ENCODE results near the gene MBD3.
"Not testable (repeated sequence)": the region's sequence is repeated elsewhere in the genome, so short reads cannot be mapped to it uniquely, and the experiment has no call there.

The MBD3 gene

DNA sequence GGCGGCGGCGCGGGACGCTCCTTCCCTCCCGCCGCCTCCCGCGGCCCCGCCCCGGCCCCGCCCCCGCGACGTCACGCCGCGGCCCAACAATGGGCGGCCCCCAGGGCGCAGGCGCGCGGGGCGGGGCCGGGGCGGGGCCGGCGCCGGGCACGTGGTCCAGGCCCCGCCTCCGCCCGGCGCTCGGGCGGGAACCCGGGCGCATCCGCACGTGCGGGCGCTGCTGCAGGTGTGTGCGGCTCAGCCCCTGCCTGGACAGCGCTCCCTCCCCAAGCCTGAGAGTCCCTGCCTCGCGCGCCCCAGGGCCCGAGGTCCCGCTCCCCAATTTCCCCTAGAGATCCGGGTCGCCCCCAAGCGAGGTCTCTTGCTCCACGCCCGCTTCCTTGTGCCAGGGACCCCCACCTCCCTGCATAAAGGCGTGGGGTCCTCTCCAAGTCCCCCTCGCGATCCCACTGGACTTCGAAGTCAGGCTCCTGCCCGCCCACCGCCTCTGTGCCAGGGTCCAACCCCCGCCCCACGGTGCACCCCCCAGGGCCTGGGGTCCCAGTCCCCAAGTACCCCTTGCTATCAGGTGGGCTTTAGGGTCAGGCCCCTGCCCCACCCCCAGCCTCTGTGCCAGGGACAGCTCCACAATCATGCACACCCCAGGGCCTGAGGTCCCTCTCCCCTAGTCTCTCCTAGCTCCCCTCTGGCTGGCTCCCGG, 24.2 kb downstream of the MBD3 start, which contains the start of gene MEX3D:
Gene MEX3D, minus strand, starts transcription at position 6 of the 700 bp plus-strand sequence. CDS start 267 bp downstream, outside the sequence.
- peak; percentile 62 for DNase-seq

DNA sequence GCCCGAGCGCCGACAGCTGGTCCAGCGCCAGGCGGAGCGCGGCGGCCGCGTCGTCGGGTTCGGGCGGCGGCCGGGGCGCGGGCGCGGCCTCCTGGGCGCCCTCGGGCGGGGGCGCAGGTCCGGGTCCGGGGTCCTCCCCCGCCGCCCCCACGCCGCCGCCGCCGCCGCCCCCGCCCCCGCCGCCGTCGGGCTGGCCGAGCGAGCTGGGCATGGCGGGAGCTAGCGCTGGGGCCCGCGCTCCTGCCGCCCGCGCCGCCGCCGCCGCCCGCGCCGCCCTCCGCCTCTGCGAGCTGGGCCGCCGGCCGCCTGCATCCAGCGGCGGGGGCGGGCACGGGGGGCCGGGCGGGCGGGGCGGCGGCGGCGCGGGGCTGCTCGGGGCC, 24.8 kb downstream of the MBD3 start:
- DNase-seq = no peak

DNA sequence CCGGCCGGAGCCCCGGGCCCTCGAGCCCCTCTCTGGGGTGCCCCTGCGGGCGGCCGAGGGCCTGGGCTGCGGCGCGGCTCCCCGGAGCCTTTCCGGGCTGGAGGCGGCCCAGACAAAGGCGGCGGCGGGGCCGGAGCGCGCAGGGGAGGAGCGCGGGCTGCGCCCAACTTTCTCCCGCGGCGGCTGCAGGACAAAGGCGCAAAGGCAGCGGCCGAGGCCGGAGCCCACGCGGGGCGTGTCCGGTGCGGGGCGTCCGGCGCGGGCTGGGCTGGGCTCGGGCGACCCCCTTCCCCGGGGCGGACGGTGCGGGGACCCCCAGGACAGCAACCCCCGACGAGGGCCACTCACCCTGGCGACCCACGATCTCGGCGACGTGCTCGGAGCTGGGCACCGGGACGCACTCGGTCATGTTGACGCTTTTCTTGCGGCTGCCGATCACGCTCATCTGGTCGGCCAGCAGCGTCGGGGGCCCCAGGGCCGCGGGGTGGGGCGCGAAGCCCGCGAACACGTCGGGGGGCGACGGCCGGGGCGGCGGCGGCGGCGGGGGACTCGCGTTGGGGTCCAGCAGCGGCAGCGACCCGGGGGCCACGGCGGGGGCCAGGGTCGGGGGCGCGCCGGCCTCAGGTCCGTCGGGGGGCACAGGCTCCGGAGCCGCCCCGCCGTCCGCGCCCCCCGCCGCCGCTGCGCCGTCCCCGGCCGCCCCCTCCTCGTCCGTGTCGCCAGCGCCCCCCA, 25.4 kb downstream of the MBD3 start:
- peak; percentile 28 for DNase-seq

DNA sequence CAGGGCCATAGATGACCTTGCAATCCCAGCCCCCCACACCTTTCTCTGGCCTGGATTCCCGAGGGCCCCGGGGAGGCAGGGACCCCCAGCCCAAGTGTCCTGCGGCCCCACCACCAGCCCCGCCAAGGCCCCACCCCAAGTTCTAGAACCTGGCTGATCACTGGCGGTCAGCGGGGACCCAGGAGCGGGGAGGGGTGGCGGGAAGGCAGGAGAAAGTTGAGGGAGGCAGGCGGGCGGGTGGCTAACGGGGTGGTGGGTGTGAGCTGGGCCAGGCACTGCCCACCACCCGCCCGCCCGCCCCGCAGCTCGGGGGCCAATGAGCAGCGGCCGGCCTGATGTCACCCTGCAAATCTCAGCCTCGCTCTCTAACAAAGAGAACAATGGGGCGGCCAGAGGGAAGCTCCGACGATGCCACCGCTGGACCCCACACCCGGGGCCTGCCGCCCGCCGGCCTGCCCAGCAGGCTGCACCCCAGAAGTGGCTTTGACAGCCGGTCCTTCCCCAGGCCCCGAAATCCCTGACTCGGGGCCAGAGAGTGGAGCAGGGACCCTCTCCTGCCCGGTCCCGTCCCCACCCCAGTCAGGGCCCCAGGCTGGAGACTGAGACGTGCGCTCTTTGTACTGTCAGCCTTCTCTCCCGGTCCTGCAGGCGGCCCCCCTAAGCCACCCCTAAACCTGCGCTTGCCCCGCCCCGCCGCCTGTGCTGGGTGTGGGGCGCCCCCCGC, 26.1 kb downstream of the MBD3 start:
- DNase-seq = peak; percentile 74

DNA sequence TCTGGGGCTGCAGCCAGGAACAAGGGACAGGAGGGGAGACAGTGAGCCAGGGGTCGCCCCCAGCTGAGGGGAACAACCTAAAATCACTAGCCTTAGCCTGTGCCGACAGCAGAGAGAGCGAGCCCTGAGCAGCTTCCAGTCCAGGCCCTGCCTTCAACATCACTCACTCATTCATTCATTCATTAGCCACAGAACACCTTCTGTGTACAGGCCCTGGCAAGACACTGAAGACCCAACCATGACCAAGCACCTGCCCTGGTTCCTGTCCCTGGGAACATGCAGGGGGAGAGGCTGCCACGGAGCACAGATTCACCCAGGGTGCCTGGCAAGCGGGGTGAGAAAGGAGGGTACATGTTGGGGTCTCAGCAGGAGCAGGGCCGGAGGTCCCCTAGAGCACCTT, 29.4 kb downstream of the MBD3 start:
- DNase-seq = no peak

DNA sequence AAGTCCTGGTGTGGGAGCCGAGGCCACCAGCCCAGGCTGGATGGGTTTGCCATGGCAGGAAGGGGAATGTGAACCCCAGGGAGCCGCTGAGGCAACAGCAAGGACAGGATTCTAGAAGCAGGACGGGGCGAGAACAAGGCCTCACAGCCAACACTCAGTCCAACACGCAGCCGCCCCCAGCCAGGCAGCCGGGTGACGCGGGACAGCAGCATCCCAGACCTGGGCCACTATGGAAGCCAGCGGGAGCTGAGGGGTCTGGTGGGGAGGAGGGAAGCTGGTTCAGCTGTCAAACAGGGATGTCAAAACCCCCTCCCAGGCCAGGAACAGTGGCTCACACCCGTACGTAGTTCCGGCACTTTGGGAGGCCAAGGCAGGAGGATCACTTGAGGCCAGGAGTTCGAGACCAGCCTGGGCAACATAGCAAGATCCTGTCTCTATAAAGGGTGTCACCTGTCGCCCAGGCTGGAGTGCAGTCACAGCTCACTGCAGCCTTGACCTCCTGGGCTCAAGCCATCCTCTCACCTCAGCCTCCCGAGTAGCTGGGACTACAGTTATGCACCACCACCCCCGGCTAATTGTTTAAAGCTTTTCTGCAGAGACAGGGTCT, 31.3 kb downstream of the MBD3 start:
- no peak for DNase-seq

DNA sequence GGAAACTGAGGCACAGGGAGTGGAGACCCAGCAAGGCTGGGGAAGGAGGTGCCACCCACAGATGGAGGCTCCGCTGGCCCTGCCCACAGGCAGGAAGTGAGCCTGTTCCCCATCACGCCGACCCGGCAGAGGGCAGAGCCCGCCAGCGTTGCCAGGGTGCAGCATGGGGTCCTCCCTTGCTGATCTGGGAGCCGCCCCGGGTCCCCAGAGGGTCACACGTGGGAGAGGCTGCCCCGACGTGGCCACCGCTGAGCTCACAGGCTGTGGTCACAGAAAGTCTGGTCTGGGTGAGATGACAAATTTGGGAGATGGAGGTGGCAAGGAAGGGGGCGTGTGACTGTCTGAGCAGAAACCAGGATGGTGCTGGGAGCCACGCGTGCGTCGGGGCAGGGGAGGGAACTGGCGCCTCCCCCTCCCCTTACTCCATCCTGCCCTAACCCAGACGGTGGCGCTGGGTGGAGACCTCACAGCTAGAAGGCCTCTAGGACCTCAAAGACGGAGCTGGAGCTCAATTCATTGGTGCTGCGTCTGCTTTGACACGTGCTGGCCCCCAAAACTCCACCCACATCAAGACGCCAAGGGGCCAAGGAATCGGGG, 32.3 kb downstream of the MBD3 start:
- no peak for DNase-seq

DNA sequence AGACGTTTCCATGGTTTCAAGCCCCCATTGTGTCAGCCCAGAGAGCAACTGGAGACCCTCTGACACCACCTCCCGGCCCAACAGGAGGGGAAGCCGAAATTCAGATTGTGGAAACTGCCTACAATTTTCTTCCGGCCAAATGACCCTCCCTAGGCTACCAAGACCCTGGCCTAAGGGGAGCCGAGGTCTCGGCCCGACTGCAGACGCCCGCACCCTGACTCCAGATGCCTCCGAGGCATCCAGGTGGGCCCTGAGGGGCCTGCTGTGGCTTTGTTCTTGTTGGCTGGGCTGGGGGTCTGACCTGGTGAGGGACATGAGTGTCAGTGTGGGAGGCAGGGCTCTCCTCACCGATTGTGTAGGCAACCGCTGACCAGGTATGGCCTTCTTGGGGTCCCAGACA, 34.1 kb downstream of the MBD3 start:
- no peak for DNase-seq

DNA sequence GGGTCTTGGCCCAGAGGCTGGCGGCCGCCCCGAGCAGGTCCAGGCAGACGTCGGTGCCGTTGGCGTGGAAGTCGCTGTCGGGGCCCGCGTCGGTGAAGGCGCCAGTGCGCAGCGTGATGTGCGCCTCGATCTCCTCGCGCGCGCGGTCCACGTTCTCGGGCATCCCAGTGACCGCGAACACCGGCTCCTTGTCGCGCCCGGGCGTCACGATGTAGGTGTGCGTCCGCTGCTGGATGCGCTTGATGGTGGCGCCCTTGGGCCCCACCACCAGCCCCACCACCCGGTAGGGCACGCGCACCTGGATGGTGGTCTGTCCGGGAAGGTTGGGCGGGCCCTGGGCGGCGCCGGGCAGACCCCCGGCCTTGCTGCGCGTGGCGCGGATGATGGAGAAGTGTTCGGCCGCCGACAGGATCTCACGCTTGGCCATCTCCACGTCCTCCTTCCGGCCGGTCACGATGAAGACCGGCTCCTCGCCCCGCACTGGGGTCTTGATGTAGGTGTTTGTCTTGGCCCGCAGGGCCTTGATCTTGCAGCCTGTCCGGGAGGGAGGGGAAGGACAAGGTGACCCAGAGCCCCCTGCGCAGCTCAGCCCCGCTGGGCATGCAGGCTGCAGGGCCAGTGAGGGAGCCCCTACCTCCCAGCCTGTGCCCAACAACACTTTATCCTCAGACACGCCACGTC, 36.1 kb downstream of the MBD3 start:
- DNase-seq = no peak

DNA sequence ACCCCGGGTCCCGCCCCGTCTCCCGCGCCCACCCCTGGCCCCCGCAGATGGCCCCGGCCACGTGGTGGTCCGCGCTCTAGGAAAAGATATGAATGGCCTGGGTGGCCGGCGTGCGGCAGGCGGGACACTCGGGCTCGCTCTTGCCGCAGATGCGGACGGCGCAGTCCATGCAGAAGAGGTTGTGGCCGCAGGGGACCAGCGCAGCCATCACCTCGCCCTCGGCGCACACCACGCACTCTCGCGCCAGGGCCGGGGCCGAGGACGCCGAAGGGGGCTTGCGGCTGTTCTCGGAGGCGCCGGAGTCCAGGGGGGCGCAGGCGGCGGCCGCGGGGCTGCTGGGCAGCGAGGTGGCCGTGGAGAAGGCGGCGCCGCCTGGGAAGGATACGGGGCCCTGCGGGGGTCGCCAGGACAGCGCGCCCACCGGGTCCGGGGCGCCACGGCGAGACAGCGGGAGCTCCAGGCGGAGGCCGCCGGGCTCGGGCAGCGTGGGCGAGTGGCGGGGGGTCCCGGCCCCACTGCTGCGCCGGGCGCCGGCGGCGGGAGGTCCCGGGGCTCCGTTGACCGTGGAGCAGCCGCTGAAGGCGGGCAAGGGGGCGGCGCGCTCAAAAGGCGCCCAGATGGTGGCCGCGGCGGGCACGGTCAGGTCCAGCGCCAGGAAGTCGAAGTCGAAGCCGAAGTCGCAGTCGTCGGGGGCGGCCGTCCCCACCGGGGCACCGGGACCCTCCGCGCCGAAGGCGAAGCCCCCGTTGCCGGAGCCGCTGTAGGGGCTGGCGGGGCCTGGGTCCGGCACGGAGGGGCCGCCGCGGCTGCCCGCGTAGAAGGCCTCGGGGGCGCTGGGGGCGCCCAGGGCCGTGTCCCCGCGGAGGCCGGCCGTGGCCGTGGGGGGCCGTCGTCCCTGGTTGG, 36.9 kb downstream of the MBD3 start:
- DNase-seq = no peak

DNA sequence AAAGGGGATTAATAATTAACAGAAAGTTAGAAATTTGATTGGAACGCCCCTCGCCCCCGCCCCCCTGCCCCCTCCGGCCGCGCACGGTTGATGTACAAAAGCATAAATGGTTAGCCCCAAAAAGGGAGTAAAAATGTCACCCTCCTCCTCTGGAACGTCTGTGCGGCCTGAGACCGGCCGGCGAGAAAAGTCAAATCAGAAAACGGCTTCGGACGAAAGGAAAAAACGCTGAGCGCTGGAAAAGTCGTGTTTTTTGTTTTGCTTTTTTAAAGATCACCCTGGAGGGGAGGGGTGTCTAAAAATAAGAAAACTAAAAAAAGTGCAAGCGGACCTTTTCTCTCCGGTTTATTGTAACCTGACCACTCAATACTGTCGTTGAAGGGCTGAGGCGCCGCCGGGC, 37.7 kb downstream of the MBD3 start:
- DNase-seq = no peak

DNA sequence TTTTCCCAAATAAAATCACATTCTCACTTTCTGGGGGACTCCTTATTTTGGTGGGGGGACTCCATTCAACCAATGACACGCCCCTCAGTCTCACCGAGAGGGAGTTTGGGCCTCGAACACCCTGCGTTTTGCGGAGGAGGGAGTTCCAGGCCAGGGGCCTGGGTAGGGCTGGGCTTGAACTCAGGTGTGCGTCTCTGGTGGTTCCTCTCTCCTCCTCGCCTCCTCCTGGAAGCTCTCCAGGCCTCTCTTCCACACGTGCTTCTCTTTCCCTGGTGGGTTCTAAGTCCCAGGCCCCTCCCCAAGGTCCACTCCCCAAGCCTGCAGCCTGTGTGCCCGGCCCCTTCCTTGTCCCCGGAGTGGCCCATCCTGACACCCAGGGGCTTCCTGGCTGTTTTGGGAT, 39.2 kb downstream of the MBD3 start:
- DNase-seq = no peak

DNA sequence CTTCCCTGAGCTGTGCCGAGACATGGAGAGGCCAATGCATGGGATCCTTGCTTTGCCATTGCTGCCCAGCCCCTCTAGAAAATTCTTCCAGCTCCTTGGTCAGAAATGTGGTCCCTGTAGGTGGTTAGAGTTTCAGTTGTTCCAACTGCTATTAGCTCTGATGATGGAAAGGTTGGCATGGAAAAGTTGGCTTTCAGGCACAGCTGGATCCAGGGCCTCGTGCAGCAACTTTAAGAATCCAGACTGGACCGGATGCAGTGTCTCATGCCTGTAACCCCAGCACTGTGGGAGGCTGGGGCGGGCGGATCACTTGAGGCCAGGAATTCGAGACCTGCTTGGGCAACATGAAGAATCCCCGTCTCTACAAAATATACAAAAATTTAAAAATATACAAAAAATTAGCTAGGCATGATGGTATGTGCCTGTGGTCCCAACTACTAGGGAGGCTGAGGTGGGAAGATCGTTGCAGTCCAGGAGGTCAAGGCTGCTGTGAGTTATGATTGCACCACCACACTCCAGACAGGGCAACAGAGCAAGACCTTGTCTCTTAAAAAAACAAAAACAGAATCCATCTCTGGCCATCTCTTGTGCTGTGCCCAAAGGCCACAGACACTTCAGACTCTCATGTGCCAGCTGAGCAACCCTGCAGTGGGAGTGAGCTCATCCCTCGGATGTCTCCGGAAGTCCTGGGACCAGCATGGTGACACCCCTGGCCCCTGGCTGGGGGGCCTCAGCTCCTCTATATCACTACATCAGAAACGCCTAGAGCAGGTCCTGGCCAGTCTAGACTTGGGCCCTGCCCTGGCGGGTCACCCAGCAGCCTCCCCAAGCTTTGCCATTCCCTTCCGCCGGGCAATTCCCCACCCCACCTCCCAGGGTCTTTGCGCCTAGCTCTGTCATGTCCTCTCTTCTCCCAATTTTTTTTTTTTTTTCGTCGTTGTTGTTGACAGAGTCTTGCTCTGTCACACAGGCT, 41.3 kb downstream of the MBD3 start:
- no peak for DNase-seq

DNA sequence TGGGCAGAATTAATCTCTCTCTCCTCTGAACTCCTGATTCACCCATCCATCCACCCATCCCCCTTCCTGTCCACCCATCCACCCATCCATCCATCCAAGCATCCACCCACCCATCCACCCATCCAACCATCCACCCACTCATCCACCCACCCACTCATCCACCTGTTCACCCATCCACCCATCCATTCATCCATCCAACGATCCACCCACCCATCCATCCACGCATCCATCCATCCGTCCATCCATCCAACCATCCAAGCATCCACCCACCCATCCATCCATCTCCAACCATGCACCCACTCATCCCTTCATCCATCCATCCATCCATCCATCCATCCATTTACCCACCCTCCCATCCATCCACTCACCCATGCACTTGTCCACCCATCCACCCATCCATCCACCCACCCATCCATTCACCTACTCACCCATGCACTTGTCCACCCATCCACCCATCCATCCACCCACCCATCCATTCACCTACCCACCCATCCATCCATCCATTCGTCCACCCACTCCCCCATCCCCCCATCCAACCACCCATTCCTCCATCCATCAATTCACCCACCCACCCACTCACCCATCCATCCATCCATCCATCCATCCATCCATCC, 43.2 kb downstream of the MBD3 start:
- DNase-seq = no peak

DNA sequence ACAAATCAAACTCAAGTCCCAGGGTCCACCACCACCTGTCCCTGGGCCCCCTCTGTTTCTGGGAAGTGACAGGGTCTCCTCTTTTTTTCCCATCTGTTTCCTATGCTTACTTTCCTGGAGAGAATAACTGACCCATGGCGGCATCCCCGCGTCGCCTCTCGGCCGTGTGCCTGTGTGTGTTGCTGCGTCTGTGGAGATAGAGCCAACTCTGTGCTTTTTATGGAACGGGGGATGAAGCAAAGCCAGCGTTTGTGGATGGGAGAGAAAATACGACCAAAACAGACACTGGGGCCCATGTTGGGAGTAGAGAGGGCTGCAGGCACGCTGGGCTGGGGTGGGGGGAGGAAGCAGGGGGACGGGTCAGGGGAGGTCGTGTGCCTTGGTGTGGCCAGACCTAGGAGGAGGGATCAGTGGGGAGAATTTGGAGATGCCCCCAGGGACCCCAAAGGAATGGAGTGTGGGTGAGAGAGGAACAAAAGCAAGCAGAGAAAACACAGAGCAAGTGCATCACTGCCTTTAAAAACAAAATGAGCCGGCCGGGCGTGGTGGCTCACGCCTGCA, 52.2 kb downstream of the MBD3 start:
- no peak for DNase-seq

DNA sequence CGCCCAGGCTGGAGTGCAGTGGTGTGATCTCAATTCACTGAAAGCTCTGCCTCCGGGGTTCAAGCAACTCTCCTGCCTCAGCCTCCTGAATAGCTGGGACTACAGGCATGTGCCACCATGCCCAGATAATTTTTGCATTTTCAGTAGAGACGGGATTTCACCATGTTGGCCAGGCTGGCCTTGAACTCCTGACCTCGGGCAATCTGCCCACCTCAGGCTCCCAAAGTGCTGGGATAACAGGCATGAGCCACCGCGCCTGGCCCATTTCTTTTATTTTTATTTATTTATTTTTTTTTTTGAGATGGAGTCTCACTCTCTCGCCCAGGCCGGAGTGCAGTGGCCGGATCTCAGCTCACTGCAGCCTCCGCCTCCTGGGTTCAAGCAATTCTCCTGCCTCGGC, 52.9 kb downstream of the MBD3 start:
- not testable (repeated sequence) for DNase-seq

DNA sequence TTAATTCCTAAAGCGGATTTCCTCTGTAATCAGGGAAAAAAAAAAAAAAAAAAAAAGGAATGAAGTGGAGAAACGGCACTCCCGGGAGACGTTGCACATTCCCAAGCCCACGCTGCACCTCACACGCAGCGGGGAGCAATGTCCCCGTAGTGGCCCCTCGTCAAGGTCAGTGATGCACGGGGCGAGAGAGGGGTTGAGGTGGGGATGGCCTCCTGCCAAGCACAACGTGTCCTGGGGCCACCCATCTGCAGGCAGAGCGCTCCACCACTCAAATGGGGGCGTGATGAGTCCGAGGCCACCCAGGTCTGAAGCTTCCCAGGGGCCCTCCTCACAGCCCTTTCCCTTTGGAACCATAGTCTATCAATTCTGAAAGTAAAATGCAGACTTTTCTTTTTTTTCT, 53.7 kb downstream of the MBD3 start:
- no peak for DNase-seq

DNA sequence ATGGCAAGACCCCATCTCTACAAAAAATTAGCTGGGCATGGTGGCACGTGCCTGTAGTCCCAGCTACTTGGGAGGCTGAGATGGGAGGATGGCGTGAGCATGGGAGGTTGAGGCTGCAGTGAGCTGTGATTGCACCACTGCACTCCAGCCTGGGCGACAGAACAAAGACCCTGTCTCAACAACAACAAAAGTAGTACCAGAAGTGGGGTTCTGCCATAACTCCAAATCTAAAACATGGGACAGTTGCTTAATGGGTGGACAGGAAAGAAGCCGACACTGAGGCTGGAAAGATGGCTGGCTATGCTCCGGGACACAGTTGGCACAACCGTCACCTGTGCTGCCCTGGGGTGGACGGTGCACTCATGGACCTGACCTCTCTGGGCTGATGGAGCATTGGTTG, 57.0 kb downstream of the MBD3 start:
- DNase-seq = not testable (repeated sequence)

DNA sequence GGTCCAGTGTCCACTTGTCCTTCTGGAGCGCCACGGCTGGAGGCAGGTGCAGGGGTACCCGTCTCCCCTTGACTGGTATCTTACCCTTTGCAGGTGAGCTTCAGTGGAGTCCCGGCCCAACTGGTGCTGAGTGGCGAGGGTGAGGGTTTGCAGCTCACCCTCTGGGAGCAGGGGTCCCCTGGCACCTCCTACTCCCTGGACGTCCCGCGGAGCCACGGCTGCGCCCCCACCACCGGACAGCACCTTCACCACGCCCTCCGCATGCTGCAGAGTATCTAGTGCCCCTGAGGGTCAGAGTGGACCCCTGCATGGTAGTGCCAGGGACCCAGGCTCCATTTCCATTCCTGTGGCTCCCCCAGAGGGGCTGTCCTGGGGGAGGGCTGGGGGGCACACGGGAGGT, 57.7 kb downstream of the MBD3 start:
- no peak for DNase-seq
